GM12874 (cell line): Measurements from ENCODE around the gene MCTP1.

Experiments
- TF ChIP-seq, protein P1 (sequence below): IDR thresholded peaks from 2 replicates; pipeline ENCODE4 v1.5.1; 2011; ENCODE audit warnings: low read depth, mild to moderate bottlenecking, control low read depth, low read length, moderate library complexity; ENCODE audit not compliant: insufficient read depth

MCTP1 gene

GRCh38 chr5:94777056-94777880 is 507.6 kb downstream of the MCTP1 start:
- TF ChIP-seq, protein P1, sequence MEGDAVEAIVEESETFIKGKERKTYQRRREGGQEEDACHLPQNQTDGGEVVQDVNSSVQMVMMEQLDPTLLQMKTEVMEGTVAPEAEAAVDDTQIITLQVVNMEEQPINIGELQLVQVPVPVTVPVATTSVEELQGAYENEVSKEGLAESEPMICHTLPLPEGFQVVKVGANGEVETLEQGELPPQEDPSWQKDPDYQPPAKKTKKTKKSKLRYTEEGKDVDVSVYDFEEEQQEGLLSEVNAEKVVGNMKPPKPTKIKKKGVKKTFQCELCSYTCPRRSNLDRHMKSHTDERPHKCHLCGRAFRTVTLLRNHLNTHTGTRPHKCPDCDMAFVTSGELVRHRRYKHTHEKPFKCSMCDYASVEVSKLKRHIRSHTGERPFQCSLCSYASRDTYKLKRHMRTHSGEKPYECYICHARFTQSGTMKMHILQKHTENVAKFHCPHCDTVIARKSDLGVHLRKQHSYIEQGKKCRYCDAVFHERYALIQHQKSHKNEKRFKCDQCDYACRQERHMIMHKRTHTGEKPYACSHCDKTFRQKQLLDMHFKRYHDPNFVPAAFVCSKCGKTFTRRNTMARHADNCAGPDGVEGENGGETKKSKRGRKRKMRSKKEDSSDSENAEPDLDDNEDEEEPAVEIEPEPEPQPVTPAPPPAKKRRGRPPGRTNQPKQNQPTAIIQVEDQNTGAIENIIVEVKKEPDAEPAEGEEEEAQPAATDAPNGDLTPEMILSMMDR: no peak

- TF ChIP-seq, protein P1: no peak
These were observed 508.7 kb downstream of the MCTP1 start for GRCh38 chr5:94776167-94776566.

DNA sequence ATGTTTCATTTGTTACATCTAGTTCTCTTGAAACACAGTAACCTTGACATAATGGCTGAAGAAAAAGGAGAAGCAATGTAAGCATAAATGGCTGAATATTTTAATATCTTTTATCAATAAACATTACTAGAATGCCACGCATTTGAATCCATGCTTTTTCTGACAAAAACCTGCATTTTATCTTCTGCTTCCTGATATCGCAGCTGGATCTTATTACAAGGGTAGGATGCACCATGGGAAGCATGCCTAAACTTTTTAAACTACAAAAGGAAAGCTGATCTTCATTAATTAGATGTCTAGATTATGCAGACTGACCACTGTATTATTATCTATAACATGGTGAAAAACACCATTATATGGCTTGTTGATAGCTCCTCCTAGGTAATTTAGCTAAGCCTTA is 509.8 kb downstream of the MCTP1 start:
- TF ChIP-seq, protein P1: no peak

GRCh38 chr5:94771742-94772141 is 513.2 kb downstream of the MCTP1 start:
- TF ChIP-seq, protein P1: no peak

DNA sequence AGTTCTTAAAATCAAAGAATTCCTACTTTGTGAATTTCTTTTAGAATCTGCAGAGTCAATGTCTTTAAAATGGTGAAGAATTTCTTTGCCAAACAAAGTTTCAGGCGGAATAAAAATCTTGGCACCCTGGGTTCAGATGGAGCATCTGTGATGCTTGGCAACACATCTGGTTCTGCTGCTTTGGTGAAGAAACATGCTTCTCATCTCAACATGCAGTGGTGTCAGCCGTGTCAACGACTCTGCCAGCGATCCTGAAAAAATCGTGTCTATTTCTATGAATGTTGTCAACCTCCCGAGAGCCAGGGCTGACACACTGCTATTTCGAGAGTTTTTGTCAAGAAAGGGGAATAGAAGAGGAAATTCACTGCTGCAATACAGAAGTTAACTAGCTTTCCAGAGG is 514.9 kb downstream of the MCTP1 start:
- TF ChIP-seq, protein P1: no peak

DNA sequence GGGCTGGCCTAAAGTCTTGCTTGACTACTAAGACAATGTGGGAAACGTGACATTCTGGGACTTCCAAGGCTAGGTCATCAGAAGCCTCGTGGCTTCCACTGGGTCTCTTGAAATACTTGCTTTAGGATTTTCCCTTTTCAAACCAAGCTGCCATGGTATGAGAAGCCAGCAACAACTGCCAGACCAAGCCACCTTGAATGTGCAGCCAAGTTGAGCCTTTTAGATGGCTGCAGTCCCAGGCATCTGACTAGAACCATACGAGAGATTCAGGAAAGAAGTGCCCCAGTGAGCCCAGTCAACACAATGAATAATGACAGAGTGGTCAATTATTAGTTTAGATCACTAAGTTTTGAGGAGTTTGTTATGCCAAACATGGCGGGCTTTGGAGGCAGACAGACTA is 523.1 kb downstream of the MCTP1 start:
- TF ChIP-seq, protein P1: no peak

- TF ChIP-seq, protein P1: no peak
These were observed 523.8 kb downstream of the MCTP1 start for GRCh38 chr5:94761055-94761454.
